Smooth muscle cell of the brain vasculature (primary cell): ENCODE results near the gene URB1.
"Not testable (repeated sequence)": the region's sequence is repeated elsewhere in the genome, so short reads cannot be mapped to it uniquely, and the experiment has no call there.

Source experiments
- DNase-seq: peaks from one replicate; pipeline ENCODE4 v3.0.0-alpha.2; 2012; ENCODE audit warnings: low read depth, low spot score

URB1 gene

GRCh38 chr21:32392880-32393676 lies at the start of gene URB1:
Gene URB1 (minus strand): TSS chr21:32393012. CDS start chr21:32392910, 102 bp downstream.
- no peak for DNase-seq

DNA sequence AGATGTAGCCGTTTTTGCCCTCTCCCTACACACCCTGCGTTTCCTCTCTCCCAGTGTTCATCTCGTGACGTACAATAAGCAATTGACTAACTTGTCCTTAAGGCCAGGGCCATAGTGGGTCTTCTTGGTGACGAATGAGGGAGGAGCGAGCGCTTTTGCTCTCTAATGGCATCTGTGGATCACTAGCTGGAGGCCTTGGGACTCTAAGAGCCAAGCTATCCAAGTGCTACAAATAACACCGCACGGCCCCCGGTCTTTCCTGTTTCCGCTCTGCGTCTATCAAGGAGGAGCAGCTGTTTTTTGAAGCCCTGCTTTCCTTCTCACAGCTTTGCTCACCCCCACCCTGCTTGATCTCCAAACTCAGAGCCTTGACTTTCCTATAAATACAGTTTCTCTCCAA lies 44.9 kb upstream of the URB1 start:
- DNase-seq, result no peak

GRCh38 chr21:32432982-32433660 lies 40.3 kb upstream of the URB1 start:
- DNase-seq, result not testable (repeated sequence)

DNA sequence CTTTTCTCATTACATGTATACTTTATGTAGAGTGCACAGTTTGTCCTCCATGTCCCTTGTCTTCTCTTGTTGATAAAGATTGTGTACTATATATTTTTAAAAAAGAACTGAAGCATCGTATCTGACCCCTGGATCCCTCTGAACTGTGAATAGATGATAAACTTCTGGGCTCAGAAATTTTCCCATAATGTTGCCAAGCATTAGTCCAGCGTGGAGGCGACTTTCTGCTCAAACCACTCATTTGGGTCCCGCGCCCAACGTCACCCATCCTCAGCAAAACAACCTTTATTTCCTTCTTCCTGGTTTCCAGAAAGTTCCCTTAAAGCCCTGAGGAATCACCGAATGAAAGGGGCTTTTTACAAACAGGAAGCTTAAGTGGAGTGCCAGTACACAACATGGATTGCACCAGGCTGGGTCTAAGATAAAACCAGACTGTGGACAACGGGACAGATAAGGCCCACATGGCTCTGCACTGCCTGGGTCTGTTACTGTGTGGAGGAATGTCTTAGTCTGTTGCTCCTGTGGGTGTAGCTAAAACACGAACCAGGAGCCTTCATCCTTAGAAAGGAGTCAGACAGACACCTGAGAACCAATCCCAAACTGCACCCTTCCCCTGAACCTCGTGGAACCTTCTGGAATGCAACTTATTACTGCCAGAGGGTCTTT lies 35.3 kb upstream of the URB1 start:
- DNase-seq, result no peak

GRCh38 chr21:32426592-32427051 lies 33.8 kb upstream of the URB1 start:
- DNase-seq, result no peak

- no peak for DNase-seq
These were observed 33.3 kb upstream of the URB1 start for GRCh38 chr21:32426066-32426465.

DNA sequence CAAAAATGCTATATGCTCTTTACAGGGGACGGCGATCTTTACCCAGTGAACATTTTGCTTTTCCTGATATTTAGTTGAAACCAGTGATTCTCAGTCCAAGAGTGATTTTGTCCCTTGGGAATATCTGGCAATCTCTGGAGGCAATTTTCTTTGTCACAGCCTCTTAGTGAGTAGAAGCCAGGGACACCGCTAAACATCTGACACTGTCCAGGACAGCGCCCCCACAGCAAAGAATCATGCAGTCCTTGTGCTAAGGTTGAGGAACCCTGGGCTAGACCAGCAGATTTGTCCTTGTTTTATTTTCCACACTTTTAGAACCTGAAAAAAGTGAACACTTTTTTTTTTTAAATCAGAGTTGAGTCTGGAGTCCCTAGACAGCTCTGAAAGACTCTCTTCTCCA lies 32.8 kb upstream of the URB1 start:
- DNase-seq, result no peak

- no peak for DNase-seq
These were observed 31.9 kb upstream of the URB1 start for GRCh38 chr21:32424674-32425073.

- DNase-seq, result no peak
These were observed 31.4 kb upstream of the URB1 start for GRCh38 chr21:32424191-32424535.

DNA sequence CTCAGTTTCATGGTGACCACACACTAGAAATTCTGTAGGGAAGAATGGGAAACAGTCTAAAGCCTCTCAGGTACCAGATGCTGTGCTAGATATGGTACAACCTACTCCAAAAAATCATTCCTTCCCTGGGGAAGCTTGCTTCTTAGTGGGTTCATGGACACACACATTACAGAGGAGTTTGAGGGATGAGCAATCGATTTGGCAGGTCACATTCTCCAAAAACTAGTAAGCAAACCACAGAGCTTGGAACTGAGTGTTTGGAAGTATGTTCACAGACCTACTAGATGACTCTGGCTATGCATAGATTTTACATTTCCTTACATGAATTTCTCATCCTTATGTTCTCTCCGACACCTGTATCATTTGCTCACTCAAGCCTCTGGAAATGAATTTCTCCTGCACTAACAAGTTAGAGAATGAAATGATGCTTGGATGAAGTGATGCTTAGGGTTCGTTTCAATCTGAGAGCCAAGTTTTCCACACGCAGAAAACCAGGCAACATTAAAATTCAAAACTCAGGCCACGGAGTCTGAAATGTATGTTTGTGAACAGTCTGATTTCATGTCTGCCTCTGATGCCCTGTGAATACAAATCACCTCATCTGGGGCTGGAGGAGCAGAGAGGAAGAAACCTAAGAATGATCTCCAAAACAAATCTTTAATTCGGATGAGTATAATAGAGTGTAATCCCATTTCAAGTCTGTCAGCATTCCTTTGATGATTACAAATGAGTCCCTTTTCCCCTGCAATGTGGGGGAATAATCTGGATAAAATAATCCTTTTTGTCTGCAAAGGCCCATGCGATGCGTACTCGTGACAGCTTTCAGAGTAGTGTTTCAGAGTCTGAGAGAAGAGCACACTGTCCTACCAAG lies 30.7 kb upstream of the URB1 start:
- no peak for DNase-seq

DNA sequence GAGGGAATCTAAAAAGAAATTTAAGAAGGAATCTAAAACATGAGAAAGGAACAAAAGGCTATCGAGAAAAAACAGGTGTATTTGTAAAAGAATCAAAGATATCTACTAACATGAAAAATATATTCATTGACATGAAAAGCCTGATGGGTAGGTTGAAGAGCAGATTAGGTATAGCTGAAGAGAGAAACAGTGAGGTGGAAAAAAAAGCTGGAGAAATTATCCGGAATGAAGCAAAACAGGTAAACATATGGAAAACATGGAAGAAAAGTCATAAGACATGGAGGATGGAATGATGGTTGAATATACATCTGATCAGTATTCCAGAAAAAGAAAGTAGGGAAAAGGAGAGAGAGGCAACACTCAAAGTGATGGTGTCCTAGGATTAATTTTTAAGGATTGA lies 29.3 kb upstream of the URB1 start:
- no peak for DNase-seq

DNA sequence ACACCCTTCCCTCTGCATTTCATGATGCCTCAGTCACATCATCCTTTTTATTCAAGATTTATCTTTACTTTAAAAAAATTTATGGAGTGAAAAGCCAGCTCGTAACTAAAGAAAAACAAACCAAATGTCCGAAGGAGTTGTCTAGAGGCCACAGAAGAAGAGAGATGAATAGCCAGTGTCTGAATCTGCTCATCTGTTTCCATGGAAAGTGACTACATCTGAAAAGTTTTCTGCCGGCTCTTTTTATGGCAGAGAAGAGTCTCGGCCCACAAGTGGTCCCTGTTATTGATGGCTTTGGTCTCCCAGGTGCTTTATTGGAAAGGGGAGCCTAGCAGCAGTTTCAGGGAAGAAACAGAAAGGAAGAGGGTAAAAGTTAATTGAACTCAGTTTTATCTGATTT lies 25.3 kb upstream of the URB1 start:
- no peak for DNase-seq

- no peak for DNase-seq
These were observed 22.9 kb upstream of the URB1 start for GRCh38 chr21:32415451-32416398.

DNA sequence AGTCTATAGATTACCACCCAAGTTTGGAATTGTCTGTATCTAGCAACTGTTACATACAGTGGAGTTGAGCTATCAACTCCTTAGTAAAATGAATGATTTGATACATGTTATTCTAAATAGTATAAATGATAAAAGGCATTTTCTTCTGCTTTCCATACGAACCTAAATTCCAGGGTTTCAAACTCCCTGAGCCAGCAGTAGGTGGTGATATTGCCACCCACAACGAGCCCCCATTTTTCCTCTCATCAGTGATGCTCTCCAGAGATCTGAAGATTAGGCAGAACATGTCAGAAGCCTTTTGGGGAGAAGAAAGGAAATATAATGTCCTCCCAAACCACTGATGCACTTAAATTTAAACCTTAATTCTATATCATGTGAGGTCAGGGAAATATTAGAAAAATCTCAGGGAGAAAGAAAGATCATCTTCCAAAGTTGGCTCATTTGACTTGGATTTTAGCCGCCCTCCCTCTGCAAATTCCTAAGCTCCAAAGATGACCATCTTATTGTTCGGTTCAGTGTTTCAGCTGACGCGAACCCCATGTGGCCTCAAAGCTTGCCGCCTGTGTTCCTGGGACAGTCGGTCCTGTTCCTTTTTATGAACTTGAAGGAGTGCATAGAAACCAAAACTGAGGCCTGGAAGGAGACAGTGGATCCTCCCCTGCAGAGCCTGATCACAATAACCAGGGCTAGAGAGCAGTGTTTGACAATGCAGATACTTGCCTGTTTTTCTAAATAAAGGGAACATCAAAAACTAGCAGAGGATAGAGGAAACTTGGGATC lies 22.0 kb upstream of the URB1 start:
- no peak for DNase-seq

DNA sequence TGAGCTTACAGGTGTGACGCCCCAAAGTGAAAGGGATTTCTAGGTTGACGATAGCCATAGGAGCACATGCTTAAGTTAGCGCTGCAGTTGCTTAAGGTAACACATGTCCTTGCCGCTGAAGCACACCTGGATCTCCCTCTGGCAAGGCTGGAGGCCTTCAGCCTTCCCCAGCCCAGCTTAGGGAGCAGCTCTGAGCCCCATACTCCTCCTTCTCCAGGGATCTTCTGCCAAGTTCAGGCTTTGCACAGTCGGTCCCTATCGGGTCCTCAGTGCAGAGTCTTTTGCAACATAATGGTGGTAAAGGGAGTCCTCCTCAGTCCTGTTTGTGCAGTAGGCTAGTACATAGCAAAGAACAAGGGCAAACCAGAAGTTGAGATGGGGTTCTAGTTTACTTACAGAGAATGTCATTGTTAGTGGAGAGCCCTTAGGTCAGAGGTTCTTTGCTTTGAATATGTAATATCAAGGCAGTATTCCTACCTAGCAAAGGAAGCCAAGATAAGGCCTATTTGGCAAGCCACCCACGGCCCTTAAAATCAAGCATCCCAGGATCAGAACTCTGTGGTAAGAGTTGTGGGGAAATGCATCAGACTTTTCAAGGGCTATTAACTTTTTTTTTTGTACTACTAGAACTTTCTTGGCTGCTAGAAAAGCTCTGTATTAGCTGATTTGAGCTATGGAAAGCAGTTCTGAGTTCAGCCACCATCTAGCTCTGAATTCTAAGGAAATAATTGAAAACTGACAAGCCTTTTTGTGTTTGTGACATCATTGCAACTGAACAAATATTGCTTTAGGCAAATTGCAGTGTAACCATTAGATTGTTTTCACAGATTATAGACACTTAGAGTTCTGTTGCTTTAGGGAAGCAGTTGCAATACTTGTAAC lies 21.1 kb upstream of the URB1 start:
- no peak for DNase-seq

DNA sequence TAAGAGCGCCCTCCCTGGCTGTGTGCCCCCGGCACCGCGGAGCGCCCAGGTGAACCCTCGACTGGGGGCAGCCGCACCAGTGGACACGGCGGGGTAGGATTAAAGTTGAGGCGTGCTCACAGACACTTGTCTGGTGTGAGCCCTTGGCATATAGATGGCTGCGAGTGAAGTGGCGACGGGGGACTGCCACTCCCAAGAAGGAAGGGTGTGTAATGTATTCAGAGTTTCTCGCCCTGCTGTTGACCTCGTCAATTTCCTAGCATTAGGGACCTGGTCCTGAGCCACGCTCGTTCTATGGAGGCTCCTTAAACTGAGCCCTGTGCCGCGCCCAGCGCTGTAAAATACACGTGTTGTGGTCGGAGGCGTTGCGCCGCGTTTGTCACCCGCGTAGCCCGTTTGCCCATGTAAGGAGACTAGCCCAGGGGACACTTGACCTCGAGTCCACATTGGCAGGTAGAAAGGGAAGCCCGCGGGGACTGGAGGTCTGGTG lies 20.2 kb upstream of the URB1 start:
- no peak for DNase-seq

GRCh38 chr21:32412162-32413014 lies 19.6 kb upstream of the URB1 start, which contains the start of gene EVA1C:
Gene EVA1C (plus strand): TSS chr21:32412706. CDS start chr21:32412854, 148 bp downstream.
- DNase-seq, result no peak
